ENCODE measurements around the gene CCL23. TPM values are rescaled to one million over a fixed set of nuclear protein-coding genes. Genes with fewer than 3 reads are reported as not detected.

CCL23 gene
- total RNA-seq, 4 donors from 2014 or later = 1.3 to 9.6 (median 2.5) TPM

GRCh38 chr17:35982409-35983191 is 35.2 kb downstream of the CCL23 start:
- no peak for DNase-seq (ENCODE audit: extremely low spot score)
- Histone ChIP-seq H3K4me1 (no peaks in the 10 kb centered on the region), H3K27me3 (peaks cover 0 to 9% (median 0%) of the 10 kb centered on the region in 4 donors), H3K36me3 (no peaks in the 10 kb centered on the region), H3K9me3 (no peaks in the 10 kb centered on the region), H3K27ac (replicated peaks in 1 of 4) (no peak overlapping the region), H3K4me3 (no peak overlapping the region)
- 89% methylated on average over 2 of the region's 3 CpGs for WGBS
- intact Hi-C loops (cut with DNase I) = no loop called here
- TF ChIP-seq POLR2A (IDR thresholded peaks at IDR 0.05; ENCODE audit: low read depth) (no peak), CTCF (IDR thresholded peaks at IDR 0.05) (no peak), EP300 (IDR thresholded peaks at IDR 0.05) (no peak), POLR2AphosphoS5 (IDR thresholded peaks at IDR 0.05) (no peak)

GRCh38 chr17:35981908-35982330 is 35.9 kb downstream of the CCL23 start:
- TF ChIP-seq CTCF (IDR thresholded peaks at IDR 0.05) (no peak), POLR2AphosphoS5 (IDR thresholded peaks at IDR 0.05) (no peak), EP300 (IDR thresholded peaks at IDR 0.05) (no peak), POLR2A (IDR thresholded peaks at IDR 0.05; ENCODE audit: low read depth) (no peak)
- intact Hi-C loops (cut with DNase I) = no loop called here
- WGBS = 65% methylated on average over 4 of the region's 4 CpGs

GRCh38 chr17:35981246-35981645 is 36.5 kb downstream of the CCL23 start, which contains the start of gene CCL16:
TSS of gene CCL16 (minus strand) at chr17:35981497. CDS start at chr17:35981420, 77 bp downstream.
- WGBS = 93% methylated on average over 12 of the region's 12 CpGs
- H3K4me3 ChIP-seq = no peak within 1 kb of the TSS
- no peaks in the 10 kb centered on the region for H3K9me3 ChIP-seq
- TF ChIP-seq POLR2AphosphoS5 (IDR thresholded peaks at IDR 0.05) (no peak), POLR2A (IDR thresholded peaks at IDR 0.05; ENCODE audit: low read depth) (no peak), EP300 (IDR thresholded peaks at IDR 0.05) (no peak), CTCF (IDR thresholded peaks at IDR 0.05) (no peak)
- peaks cover 0 to 2% (median 1%) of the 10 kb centered on the region in 4 donors for H3K4me1 ChIP-seq
- no peaks in the 10 kb centered on the region for H3K36me3 ChIP-seq
- DNase-seq (ENCODE audit: extremely low spot score) = no peak
- H3K27me3 ChIP-seq = peaks cover 0 to 9% (median 0%) of the 10 kb centered on the region in 4 donors
- intact Hi-C loops (cut with DNase I) = no loop called here
- no peak within 1 kb of the TSS for H3K27ac ChIP-seq (replicated peaks in 1 of 4)

More at GRCh38 chr17:35981908-35982330, 35.9 kb downstream of the CCL23 start:
- Histone ChIP-seq H3K27ac (replicated peaks in 1 of 4) (no peak overlapping the region), H3K27me3 (peaks cover 0 to 9% (median 0%) of the 10 kb centered on the region in 4 donors), H3K4me1 (no peaks in the 10 kb centered on the region), H3K36me3 (no peaks in the 10 kb centered on the region), H3K4me3 (no peak overlapping the region), H3K9me3 (no peaks in the 10 kb centered on the region)
- no peak for DNase-seq (ENCODE audit: extremely low spot score)

GRCh38 chr17:35978346-35978745 is 39.4 kb downstream of the CCL23 start:
- Histone ChIP-seq H3K36me3 (no peaks in the 10 kb centered on the region), H3K4me1 (peaks cover 4 to 7% (median 6%) of the 10 kb centered on the region in 4 donors), H3K9me3 (no peaks in the 10 kb centered on the region), H3K27me3 (peaks cover 0 to 9% (median 0%) of the 10 kb centered on the region in 4 donors), H3K27ac (replicated peaks in 1 of 4) (no peak overlapping the region), H3K4me3 (no peak overlapping the region)
- DNase-seq (ENCODE audit: extremely low spot score) = no peak
- intact Hi-C loops (cut with DNase I) = loop anchor here (10.0 kb wide), 1 partner anchor 96 kb away; no protein-coding TSS in a partner anchor
- WGBS = 65% methylated on average over 3 of the region's 3 CpGs
- TF ChIP-seq POLR2AphosphoS5 (IDR thresholded peaks at IDR 0.05) (no peak), POLR2A (IDR thresholded peaks at IDR 0.05; ENCODE audit: low read depth) (no peak), EP300 (IDR thresholded peaks at IDR 0.05) (no peak), CTCF (IDR thresholded peaks at IDR 0.05) (no peak)
